Right lobe of liver (tissue), 6 donors: ENCODE data around the gene AVL9. TPM values are rescaled to one million over a fixed set of nuclear protein-coding genes. Genes with fewer than 3 reads are reported as not detected.

Experiments
- ATAC-seq, 4 donors: fragments of 200-7000 bp; cut with Tn5 transposase; one replicate each; pipeline ENCODE4 v1.9.1; 2020; ENCODE audit warnings: mild to moderate bottlenecking in 4 of 4, moderate library complexity in 4 of 4
- DNase-seq, 3 donors: peaks; one replicate each; pipeline ENCODE4 v3.0.0-alpha.2; 2020
- H3K27ac ChIP-seq, 3 donors: fragments of 200-600 bp; one replicate each; pipeline ENCODE4 v1.8.0; 2022
- H3K27me3 ChIP-seq, 2 donors: fragments of 200-600 bp; one replicate each; pipeline ENCODE4 v1.8.0; 2022
- H3K36me3 ChIP-seq, 4 donors: fragments of 200-600 bp; sonication (generic) in 1 of 4; one replicate each; pipeline versions ENCODE4 v1.5.1 to v1.8.0; 2017 to 2022; ENCODE audit warnings: control low read depth in 1 of 4
- H3K4me1 ChIP-seq, 4 donors: fragments of 200-600 bp; sonication (generic) in 1 of 4; one replicate each; pipeline versions ENCODE4 v1.5.1 to v1.8.0; 2017 to 2022; ENCODE audit warnings: control low read depth in 1 of 4
- H3K4me3 ChIP-seq, 3 donors: fragments of 200-600 bp; one replicate each; pipeline ENCODE4 v1.8.0; 2022
- H3K9me3 ChIP-seq, 4 donors: fragments of 200-600 bp; sonication (generic) in 1 of 4; one replicate each; pipeline versions ENCODE4 v1.5.1 to v1.8.0; 2017 to 2022; ENCODE audit warnings: control low read depth in 1 of 4
- CTCF ChIP-seq, 4 donors: fragments of 200-600 bp in 3 of 4; fragments of 450-650 bp in 1 of 4; IDR thresholded peaks; one replicate each; pipeline versions ENCODE4 v1.5.1 to v1.8.0; 2016 to 2022; ENCODE audit warnings: antibody characterized with exemption in 4 of 4, mild to moderate bottlenecking in 2 of 4
- POLR2A ChIP-seq: fragments of 450-650 bp; IDR thresholded peaks from one replicate; pipeline ENCODE4 v1.6.1; 2017; ENCODE audit warnings: antibody characterized with exemption, mild to moderate bottlenecking
- WGBS: methylation state at CpG from one replicate; pipeline ENCODE4 v1.1.6; 2018; ENCODE audit warnings: low coverage, low lambda C conversion rate; ENCODE audit not compliant: insufficient coverage; ENCODE audit errors: missing lambda C conversion rate; 5-methylcytosine and 5-hydroxymethylcytosine counted together
- intact Hi-C, 2 donors: fragments of 100-400 bp; cut with DNase I; formaldehyde crosslinking; loops; one replicate each; pipeline versions ENCODE4 v1.11.2 to v1.14.1; 2022
- total RNA-seq, 6 experiments: library from RNA; depleted of rRNA in 2 of 6; stranded (reverse); fragments of >200 nt in 2 of 6; fragmentation: NEBNext Ultra II Directional in 3 of 6; extraction: Animal tissue kit (Norgen Biotek cat#: 25700) in 3 of 6; gene quantifications; one replicate each; pipeline versions ENCODE4 v1.1.0 to v1.2.4, GENCODE V29; 2016 to 2023
- donor health status: DM: no; HTN: yes; CAD: no.
- donor health status: DM: no; HTN: no; CAD: no.
- donor health status: DM: no; HTN: no; CAD: no.
- donor health status: DM: no; HTN: yes; CAD: no.
- donor health status: DM: no; HTN: yes; CAD: no.

The AVL9 gene
- total RNA-seq, 6 experiments from 2014 or later, result 12.5 to 22.9 (median 15.3) TPM

GRCh38 chr7:32477649-32477980 lies 17.7 kb upstream of the AVL9 start:
- 60% methylated on average over 1 of the region's 1 CpG for WGBS
- intact Hi-C loops, result loop anchor here (10.0 kb wide), 2 partner anchors 263 to 273 kb away; no protein-coding TSS in a partner anchor
- DNase-seq, result no peak
- no peak for ATAC-seq
- Histone ChIP-seq H3K36me3 (no peaks in the 10 kb centered on the region), H3K27me3 (no peaks in the 10 kb centered on the region), H3K4me1 (no peaks in the 10 kb centered on the region), H3K9me3 (no peaks in the 10 kb centered on the region), H3K27ac (no peak overlapping the region), H3K4me3 (no peak overlapping the region)
- TF ChIP-seq CTCF (IDR thresholded peaks at IDR 0.05) (no peak), POLR2A (no peak)

- intact Hi-C loops, result loop anchor here (10.0 kb wide), 2 partner anchors 265 to 275 kb away; no protein-coding TSS in a partner anchor
- WGBS, result 66% methylated on average over 2 of the region's 2 CpGs
- peak; percentile 67 to 73 (median 68) for ATAC-seq
These were observed 15.6 kb upstream of the AVL9 start for GRCh38 chr7:32479574-32480200.

GRCh38 chr7:32481176-32481575 lies 14.1 kb upstream of the AVL9 start:
- H3K4me3 ChIP-seq, result no peak overlapping the region
- H3K9me3 ChIP-seq, result no peaks in the 10 kb centered on the region
- no peak overlapping the region for H3K27ac ChIP-seq
- intact Hi-C loops, result no loop called here
- ATAC-seq (no peak), DNase-seq (no peak)
- WGBS, result 62% methylated on average over 1 of the region's 1 CpG
- TF ChIP-seq POLR2A, result no peak
- no peak for TF ChIP-seq CTCF (IDR thresholded peaks at IDR 0.05)
- no peaks in the 10 kb centered on the region for H3K27me3 ChIP-seq
- H3K4me1 ChIP-seq, result no peaks in the 10 kb centered on the region
- peaks cover 0 to 1% (median 0%) of the 10 kb centered on the region in 4 donors for H3K36me3 ChIP-seq

More at GRCh38 chr7:32479574-32480200, 15.6 kb upstream of the AVL9 start:
- no peak overlapping the region for H3K4me3 ChIP-seq
- TF ChIP-seq POLR2A (no peak), CTCF (IDR thresholded peaks at IDR 0.05) (peak; percentile 66 to 85 (median 72))
- no peak for DNase-seq
- no peaks in the 10 kb centered on the region for H3K4me1 ChIP-seq
- no peak overlapping the region for H3K27ac ChIP-seq
- no peaks in the 10 kb centered on the region for H3K27me3 ChIP-seq
- H3K36me3 ChIP-seq, result no peaks in the 10 kb centered on the region
- no peaks in the 10 kb centered on the region for H3K9me3 ChIP-seq

- peaks cover 0 to 4% (median 0%) of the 10 kb centered on the region in 4 donors for H3K36me3 ChIP-seq
- H3K4me1 ChIP-seq, result peaks cover 0 to under 1% (median 0%) of the 10 kb centered on the region in 4 donors
- ATAC-seq, result no peak
- DNase-seq, result no peak
- no peak overlapping the region for H3K4me3 ChIP-seq
- intact Hi-C loops, result no loop called here
- no peak overlapping the region for H3K27ac ChIP-seq
- no peaks in the 10 kb centered on the region for H3K27me3 ChIP-seq
- 43% methylated on average over 3 of the region's 3 CpGs for WGBS
- TF ChIP-seq POLR2A, result no peak
- no peak for TF ChIP-seq CTCF (IDR thresholded peaks at IDR 0.05)
- no peaks in the 10 kb centered on the region for H3K9me3 ChIP-seq
These were observed 13.4 kb upstream of the AVL9 start for GRCh38 chr7:32481921-32482320.
